ENCODE data around the gene BPIFA3. TPM values are rescaled to one million over a fixed set of nuclear protein-coding genes. Genes with fewer than 3 reads are reported as not detected.

Gene BPIFA3
- polyA plus RNA-seq, 3 donors, result not detected

DNA sequence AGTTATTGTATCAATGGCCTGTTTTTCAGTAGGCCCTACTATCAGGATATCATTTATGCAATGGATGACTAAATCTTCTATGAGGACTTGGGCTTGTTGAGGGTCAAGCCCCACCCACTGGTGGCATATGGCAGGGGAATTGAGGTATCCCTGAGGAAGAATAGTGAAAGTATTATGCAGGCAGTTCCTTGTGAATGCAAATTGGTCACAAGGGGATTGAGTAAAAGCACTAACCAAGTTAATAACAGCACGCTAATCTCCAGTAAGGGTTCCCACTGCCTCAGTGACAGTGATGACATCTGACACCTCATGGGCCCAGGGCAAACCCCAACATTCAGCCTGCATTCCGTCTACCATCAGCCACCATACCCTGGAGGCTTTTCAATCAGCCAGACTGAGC lies 33.5 kb downstream of the BPIFA3 start:
- H3K4me1 ChIP-seq (ENCODE audit: control insufficient read depth in 1 of 2, insufficient read depth in 2 of 2, low read length in 2 of 2), result no peaks in the 10 kb centered on the region
- no peak overlapping the region for H2AFZ ChIP-seq (ENCODE audit: insufficient read depth, low read depth, low read length, poor library complexity, severe bottlenecking)
- no peak for DNase-seq
- H3K4me3 Mint-ChIP-seq, result no peak overlapping the region
- H3K4me1 Mint-ChIP-seq, result peaks cover 5% of the 10 kb centered on the region
- no peaks in the 10 kb centered on the region for H3K36me3 ChIP-seq (replicated peaks in 1 of 2; ENCODE audit: control insufficient read depth in 1 of 2, insufficient read depth in 2 of 2, low read length in 2 of 2)
- H3K9me3 ChIP-seq (replicated peaks in 1 of 2; ENCODE audit: control insufficient read depth in 1 of 2, insufficient read depth in 1 of 2, low read length in 2 of 2), result no peaks in the 10 kb centered on the region
- intact Hi-C loops (cut with micrococcal nuclease), result no loop called here
- H3K27me3 ChIP-seq (ENCODE audit: control insufficient read depth in 2 of 2, insufficient read depth in 2 of 2, low read length in 2 of 2), result no peaks in the 10 kb centered on the region
- 100% methylated on average over 1 of the region's 2 CpGs for WGBS (ENCODE audit: insufficient coverage)
- no peak overlapping the region for H3K27ac Mint-ChIP-seq
- H3K9ac ChIP-seq (ENCODE audit: insufficient read depth, low read length, poor library complexity, severe bottlenecking), result no peak overlapping the region
- H3K4me2 ChIP-seq (replicated peaks; ENCODE audit: extremely low read depth, low read length, poor library complexity, severe bottlenecking), result no peak overlapping the region
- peaks cover 0 to 4% (median under 1%) of the 10 kb centered on the region in 3 donors for H3K27me3 Mint-ChIP-seq (ENCODE audit: low read depth in 3 of 3)
- no peak overlapping the region for H3K4me3 ChIP-seq (replicated peaks in 1 of 3; ENCODE audit: low read depth in 2 of 3, low read length in 3 of 3)
- H3K27ac ChIP-seq (ENCODE audit: low read depth in 1 of 2, low read length in 2 of 2), result no peak overlapping the region
- no peaks in the 10 kb centered on the region for H3K79me2 ChIP-seq (ENCODE audit: insufficient read depth, low read length)
- TF ChIP-seq CTCF (IDR thresholded peaks at IDR 0.05), result no peak
- H3K36me3 Mint-ChIP-seq, result no peaks in the 10 kb centered on the region
- no peaks in the 10 kb centered on the region for H4K20me1 ChIP-seq (ENCODE audit: insufficient read depth, low read length)
- H3K9me3 Mint-ChIP-seq, result peaks cover 0 to 4% (median 2%) of the 10 kb centered on the region in 7 donors

GRCh38 chr20:33251496-33251895 lies 34.3 kb downstream of the BPIFA3 start:
- intact Hi-C loops (cut with micrococcal nuclease), result no loop called here
- Histone ChIP-seq H3K27me3 (ENCODE audit: control insufficient read depth in 2 of 2, insufficient read depth in 2 of 2, low read length in 2 of 2) (no peaks in the 10 kb centered on the region), H3K36me3 (replicated peaks in 1 of 2; ENCODE audit: control insufficient read depth in 1 of 2, insufficient read depth in 2 of 2, low read length in 2 of 2) (no peaks in the 10 kb centered on the region), H3K9me3 (replicated peaks in 1 of 2; ENCODE audit: control insufficient read depth in 1 of 2, insufficient read depth in 1 of 2, low read length in 2 of 2) (no peaks in the 10 kb centered on the region), H2AFZ (ENCODE audit: insufficient read depth, low read depth, low read length, poor library complexity, severe bottlenecking) (no peak overlapping the region), H3K9ac (ENCODE audit: insufficient read depth, low read length, poor library complexity, severe bottlenecking) (no peak overlapping the region), H3K27ac (ENCODE audit: low read depth in 1 of 2, low read length in 2 of 2) (no peak overlapping the region), H3K4me3 (replicated peaks in 1 of 3; ENCODE audit: low read depth in 2 of 3, low read length in 3 of 3) (no peak overlapping the region), H3K4me1 (ENCODE audit: control insufficient read depth in 1 of 2, insufficient read depth in 2 of 2, low read length in 2 of 2) (no peaks in the 10 kb centered on the region), H4K20me1 (ENCODE audit: insufficient read depth, low read length) (no peaks in the 10 kb centered on the region), H3K4me2 (replicated peaks; ENCODE audit: extremely low read depth, low read length, poor library complexity, severe bottlenecking) (no peak overlapping the region), H3K79me2 (ENCODE audit: insufficient read depth, low read length) (no peaks in the 10 kb centered on the region)
- WGBS (ENCODE audit: insufficient coverage), result 100% methylated on average over 2 of the region's 3 CpGs
- Mint-ChIP-seq H3K36me3 (no peaks in the 10 kb centered on the region), H3K9me3 (peaks cover 0 to 4% (median 2%) of the 10 kb centered on the region in 7 donors), H3K27me3 (ENCODE audit: low read depth in 3 of 3) (peaks cover 0 to 4% (median 0%) of the 10 kb centered on the region in 3 donors), H3K4me1 (peaks cover 5% of the 10 kb centered on the region), H3K27ac (no peak overlapping the region), H3K4me3 (no peak overlapping the region)
- no peak for TF ChIP-seq CTCF (IDR thresholded peaks at IDR 0.05)
- DNase-seq, result no peak
